NCI-H146 treated with DMSO at 0.1 percent for 48 hours (cell line): ENCODE measurements around the gene DGLUCY.
A peak's percentile ranks its signal among the peaks of the same experiment; 100 is the strongest.
"Not testable (repeated sequence)": the region's sequence is repeated elsewhere in the genome, so short reads cannot be mapped to it uniquely, and the experiment has no call there.

Source experiments
- DNase-seq: peaks from one replicate; lab custom pipeline; 2025; ENCODE audit not compliant: unreplicated experiment; lab: John Stamatoyannopoulos, UW

Gene DGLUCY

GRCh38 chr14:91164676-91165075 lies 50.8 kb downstream of the DGLUCY start:
- DNase-seq, result no peak

- no peak for DNase-seq
These were observed 53.5 kb downstream of the DGLUCY start for GRCh38 chr14:91167380-91167770.

- DNase-seq, result no peak
These were observed 56.1 kb downstream of the DGLUCY start for GRCh38 chr14:91169951-91170350.

- DNase-seq, result no peak
These were observed 56.7 kb downstream of the DGLUCY start for GRCh38 chr14:91170504-91171121.

- DNase-seq, result no peak
These were observed 57.4 kb downstream of the DGLUCY start for GRCh38 chr14:91171291-91171690.

- DNase-seq, result peak; percentile 8
These were observed 59.4 kb downstream of the DGLUCY start for GRCh38 chr14:91173221-91173670.

GRCh38 chr14:91173904-91174303 lies 60.0 kb downstream of the DGLUCY start:
- DNase-seq, result no peak

GRCh38 chr14:91175291-91176201 lies 61.7 kb downstream of the DGLUCY start:
- peak; percentile 48 for DNase-seq

- peak; percentile 48 for DNase-seq
These were observed 63.5 kb downstream of the DGLUCY start for GRCh38 chr14:91177073-91178034.

GRCh38 chr14:91180611-91181010 lies 66.7 kb downstream of the DGLUCY start:
- DNase-seq, result no peak

GRCh38 chr14:91182753-91183152 lies 68.9 kb downstream of the DGLUCY start:
- not testable (repeated sequence) for DNase-seq

- DNase-seq, result no peak
These were observed 70.7 kb downstream of the DGLUCY start for GRCh38 chr14:91184559-91184958.

- no peak for DNase-seq
These were observed 71.8 kb downstream of the DGLUCY start for GRCh38 chr14:91185721-91186120.

- no peak for DNase-seq
These were observed 72.7 kb downstream of the DGLUCY start for GRCh38 chr14:91186515-91187066.

GRCh38 chr14:91187271-91187670 lies 73.4 kb downstream of the DGLUCY start:
- no peak for DNase-seq

GRCh38 chr14:91190853-91191252 lies 77.0 kb downstream of the DGLUCY start:
- no peak for DNase-seq

GRCh38 chr14:91193069-91193468 lies 79.2 kb downstream of the DGLUCY start:
- no peak for DNase-seq

- DNase-seq, result no peak
These were observed 82.0 kb downstream of the DGLUCY start for GRCh38 chr14:91195881-91196280.

- no peak for DNase-seq
These were observed 83.8 kb downstream of the DGLUCY start for GRCh38 chr14:91197631-91198030.

- not testable (repeated sequence) for DNase-seq
These were observed 86.9 kb downstream of the DGLUCY start for GRCh38 chr14:91200802-91201201.
